Right lobe of liver (tissue), 6 donors: ENCODE results near the gene FRAT2. TPM values are rescaled to one million over a fixed set of nuclear protein-coding genes. Genes with fewer than 3 reads are reported as not detected.

Experiments used
- ATAC-seq, 4 donors: fragments of 200-7000 bp; cut with Tn5 transposase; one replicate each; pipeline ENCODE4 v1.9.1; 2020; ENCODE audit warnings: mild to moderate bottlenecking in 4 of 4, moderate library complexity in 4 of 4
- DNase-seq, 3 donors: peaks; one replicate each; pipeline ENCODE4 v3.0.0-alpha.2; 2020
- H3K27ac ChIP-seq, 3 donors: fragments of 200-600 bp; one replicate each; pipeline ENCODE4 v1.8.0; 2022
- H3K27me3 ChIP-seq, 2 donors: fragments of 200-600 bp; one replicate each; pipeline ENCODE4 v1.8.0; 2022
- H3K36me3 ChIP-seq, 4 donors: fragments of 200-600 bp; sonication (generic) in 1 of 4; one replicate each; pipeline versions ENCODE4 v1.5.1 to v1.8.0; 2017 to 2022; ENCODE audit warnings: control low read depth in 1 of 4
- H3K4me1 ChIP-seq, 4 donors: fragments of 200-600 bp; sonication (generic) in 1 of 4; one replicate each; pipeline versions ENCODE4 v1.5.1 to v1.8.0; 2017 to 2022; ENCODE audit warnings: control low read depth in 1 of 4
- H3K4me3 ChIP-seq, 3 donors: fragments of 200-600 bp; one replicate each; pipeline ENCODE4 v1.8.0; 2022
- H3K9me3 ChIP-seq, 4 donors: fragments of 200-600 bp; sonication (generic) in 1 of 4; one replicate each; pipeline versions ENCODE4 v1.5.1 to v1.8.0; 2017 to 2022; ENCODE audit warnings: control low read depth in 1 of 4
- CTCF ChIP-seq, 4 donors: fragments of 200-600 bp in 3 of 4; fragments of 450-650 bp in 1 of 4; IDR thresholded peaks; one replicate each; pipeline versions ENCODE4 v1.5.1 to v1.8.0; 2016 to 2022; ENCODE audit warnings: antibody characterized with exemption in 4 of 4, mild to moderate bottlenecking in 2 of 4
- POLR2A ChIP-seq: fragments of 450-650 bp; IDR thresholded peaks from one replicate; pipeline ENCODE4 v1.6.1; 2017; ENCODE audit warnings: antibody characterized with exemption, mild to moderate bottlenecking
- WGBS: methylation state at CpG from one replicate; pipeline ENCODE4 v1.1.6; 2018; ENCODE audit warnings: low coverage, low lambda C conversion rate; ENCODE audit not compliant: insufficient coverage; ENCODE audit errors: missing lambda C conversion rate; 5-methylcytosine and 5-hydroxymethylcytosine counted together
- intact Hi-C, 2 donors: fragments of 100-400 bp; cut with DNase I; formaldehyde crosslinking; loops; one replicate each; pipeline versions ENCODE4 v1.11.2 to v1.14.1; 2022
- total RNA-seq, 6 experiments: library from RNA; depleted of rRNA in 2 of 6; stranded (reverse); fragments of >200 nt in 2 of 6; fragmentation: NEBNext Ultra II Directional in 3 of 6; extraction: Animal tissue kit (Norgen Biotek cat#: 25700) in 3 of 6; gene quantifications; one replicate each; pipeline versions ENCODE4 v1.1.0 to v1.2.4, GENCODE V29; 2016 to 2023
- donor health status: DM: no; HTN: yes; CAD: no.
- donor health status: DM: no; HTN: no; CAD: no.
- donor health status: DM: no; HTN: no; CAD: no.
- donor health status: DM: no; HTN: yes; CAD: no.
- donor health status: DM: no; HTN: yes; CAD: no.

FRAT2 gene
- total RNA-seq, 6 experiments from 2014 or later = 8.3 to 11.4 (median 9.7) TPM

GRCh38 chr10:97336446-97336845, 1.9 kb upstream of the FRAT2 start:
- no peak overlapping the region for H3K27ac ChIP-seq

GRCh38 chr10:97336006-97336405, 1.5 kb upstream of the FRAT2 start:
- H3K9me3 ChIP-seq = no peaks in the 10 kb centered on the region
- TF ChIP-seq POLR2A (no peak), CTCF (IDR thresholded peaks at IDR 0.05) (no peak)
- no peaks in the 10 kb centered on the region for H3K27me3 ChIP-seq
- H3K27ac ChIP-seq = peak overlapping the region in 1 of 3 donors; percentile 99
- no peak overlapping the region for H3K4me3 ChIP-seq
- ATAC-seq (no peak), DNase-seq (no peak)
- intact Hi-C loops = loop anchor here in 1 of 2 donors (10.0 kb wide), 1 partner anchor 51 kb away; no protein-coding TSS in a partner anchor
- no peaks in the 10 kb centered on the region for H3K36me3 ChIP-seq
- 43% methylated on average over 5 of the region's 5 CpGs for WGBS
- peaks cover 0 to 10% (median 0%) of the 10 kb centered on the region in 4 donors for H3K4me1 ChIP-seq

More at GRCh38 chr10:97336446-97336845, 1.9 kb upstream of the FRAT2 start:
- Histone ChIP-seq H3K36me3 (no peaks in the 10 kb centered on the region), H3K4me3 (no peak overlapping the region), H3K27me3 (no peaks in the 10 kb centered on the region), H3K4me1 (peaks cover 0 to 6% (median 0%) of the 10 kb centered on the region in 4 donors), H3K9me3 (no peaks in the 10 kb centered on the region)
- no peak for ATAC-seq
- TF ChIP-seq POLR2A (no peak), CTCF (IDR thresholded peaks at IDR 0.05) (no peak)
- no peak for DNase-seq
- WGBS = 47% methylated on average over 5 of the region's 5 CpGs
- intact Hi-C loops = loop anchor here in 1 of 2 donors (10.0 kb wide), 1 partner anchor 52 kb away; no protein-coding TSS in a partner anchor

- TF ChIP-seq POLR2A (no peak), CTCF (IDR thresholded peaks at IDR 0.05) (no peak)
- Histone ChIP-seq H3K4me3 (peak overlapping the region; percentile 77 to 85 (median 84)), H3K27me3 (no peaks in the 10 kb centered on the region), H3K9me3 (no peaks in the 10 kb centered on the region), H3K27ac (peak overlapping the region; percentile 94 to 99 (median 95)), H3K36me3 (no peaks in the 10 kb centered on the region), H3K4me1 (peaks cover 0 to 17% (median 0%) of the 10 kb centered on the region in 4 donors)
- WGBS = 2% methylated on average over 10 of the region's 25 CpGs
- peak; percentile 35 to 61 (median 57) for DNase-seq
- no peak for ATAC-seq
- intact Hi-C loops = loop anchor here in 1 of 2 donors (10.0 kb wide), 1 partner anchor 50 kb away; no protein-coding TSS in a partner anchor
Observed at GRCh38 chr10:97335188-97335619, 675 bp upstream of the FRAT2 start.

GRCh38 chr10:97333601-97334369, 744 bp downstream of the FRAT2 start:
- H3K9me3 ChIP-seq = no peaks in the 10 kb centered on the region
- H3K27me3 ChIP-seq = no peaks in the 10 kb centered on the region
- TF ChIP-seq POLR2A = no peak
- TF ChIP-seq CTCF (IDR thresholded peaks at IDR 0.05) = no peak
- peaks cover 0 to 30% (median 4%) of the 10 kb centered on the region in 4 donors for H3K4me1 ChIP-seq
- no peaks in the 10 kb centered on the region for H3K36me3 ChIP-seq
- intact Hi-C loops = loop anchor here in 1 of 2 donors (10.0 kb wide), 1 partner anchor 49 kb away; no protein-coding TSS in a partner anchor
- DNase-seq (peak; percentile 63 to 75 (median 64)), ATAC-seq (peak in 3 of 4 donors; percentile 6 to 11 (median 9))
- WGBS = 0% methylated on average over 12 of the region's 89 CpGs
- H3K4me3 ChIP-seq = peak overlapping the region; percentile 77 to 85 (median 84)
- H3K27ac ChIP-seq = peak overlapping the region; percentile 94 to 99 (median 95)
